ENCODE data around the gene SPEG.

Gene SPEG

GRCh38 chr2:219496825-219497494, 62.3 kb downstream of the SPEG start:
- no peak for DNase-seq (ENCODE audit: low read depth)

- no peak for DNase-seq (ENCODE audit: low read depth)
Measured at GRCh38 chr2:219497495-219498279, 63.0 kb downstream of the SPEG start.

DNA sequence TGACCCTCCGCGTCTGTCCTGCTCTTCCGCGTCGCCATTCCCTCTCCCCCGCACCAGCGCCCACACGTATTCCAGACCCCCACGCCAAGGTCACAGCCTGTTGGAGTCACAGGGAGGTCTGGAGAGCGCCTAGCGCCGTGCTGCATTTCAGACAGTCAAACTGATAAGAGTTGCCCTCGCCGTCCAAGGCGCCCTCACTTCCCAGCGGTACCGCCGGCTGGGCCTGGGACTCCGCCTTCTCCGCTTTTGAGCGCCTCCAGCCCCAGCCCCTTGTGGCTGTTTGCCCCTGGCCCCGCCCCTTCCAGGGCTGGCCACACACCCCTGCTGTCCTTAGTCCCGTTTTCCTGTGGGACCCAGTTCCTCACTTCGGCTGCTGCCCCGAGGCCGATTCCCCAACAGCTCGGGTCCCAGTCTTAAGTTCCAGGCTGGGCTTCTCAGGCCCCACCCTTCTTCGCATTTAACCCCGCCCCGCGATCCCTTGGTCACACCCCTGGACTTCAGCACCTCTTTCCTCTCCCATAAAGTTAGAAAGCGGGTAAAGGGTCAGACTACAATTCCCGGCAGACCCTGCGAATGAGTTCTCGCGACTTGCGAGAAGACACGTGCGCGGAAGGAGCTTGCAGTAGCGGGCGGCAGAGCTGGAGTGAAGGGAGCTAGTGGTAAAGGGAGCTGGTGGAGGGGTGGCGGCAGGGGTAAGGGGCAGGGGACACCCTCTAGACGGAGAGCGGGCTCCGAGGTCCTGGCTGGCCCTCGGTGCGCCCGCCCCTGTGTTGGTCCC, 63.8 kb downstream of the SPEG start, which contains the start of gene GMPPA:
GMPPA (plus strand) TSS at position 612 of the 778 bp plus-strand sequence. CDS start 1,085 bp downstream, outside the sequence.
- peak; percentile 88 for DNase-seq (ENCODE audit: low read depth)

- no peak for DNase-seq (ENCODE audit: low read depth)
Measured at GRCh38 chr2:219499058-219499307, 64.3 kb downstream of the SPEG start.

GRCh38 chr2:219499555-219499954, 64.9 kb downstream of the SPEG start:
- DNase-seq (ENCODE audit: low read depth) = no peak

GRCh38 chr2:219500135-219500534, 65.5 kb downstream of the SPEG start:
- no peak for DNase-seq (ENCODE audit: low read depth)

DNA sequence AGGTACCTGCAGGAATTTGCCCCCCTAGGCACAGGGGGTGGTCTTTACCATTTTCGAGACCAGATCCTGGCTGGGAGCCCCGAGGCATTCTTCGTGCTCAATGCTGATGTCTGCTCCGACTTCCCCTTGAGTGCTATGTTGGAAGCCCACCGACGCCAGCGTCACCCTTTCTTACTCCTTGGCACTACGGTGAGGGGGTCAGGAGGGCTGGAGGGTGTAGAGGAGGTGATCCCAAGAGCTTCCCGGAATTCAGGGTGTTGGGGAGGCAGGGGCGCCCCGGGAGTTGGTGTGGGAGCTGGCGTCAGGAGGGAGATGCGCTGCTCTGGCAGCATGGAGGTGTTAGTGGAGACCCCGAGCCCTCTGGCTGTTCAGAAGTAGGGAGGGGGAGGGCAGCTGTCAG, 67.2 kb downstream of the SPEG start:
- no peak for DNase-seq (ENCODE audit: low read depth)

DNA sequence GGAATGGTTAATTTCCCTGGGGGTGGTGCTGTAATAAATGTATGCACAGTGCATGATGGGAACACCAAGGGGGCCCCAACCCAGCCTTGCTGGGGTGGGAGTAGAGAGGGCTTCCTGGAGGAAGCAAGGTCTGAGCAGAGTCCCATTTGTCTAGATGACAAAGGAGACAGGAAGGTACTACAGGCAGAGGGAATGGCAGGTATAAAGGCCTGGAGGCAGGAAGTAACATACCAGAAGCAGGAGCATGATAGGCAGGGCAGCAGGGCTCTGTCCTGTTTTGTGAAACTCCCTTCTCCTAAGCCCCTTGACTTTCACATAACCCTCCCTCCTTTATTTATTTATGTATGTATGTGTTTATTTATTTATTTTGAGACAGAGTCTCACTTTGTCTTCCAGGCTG, 68.0 kb downstream of the SPEG start:
- DNase-seq (ENCODE audit: low read depth) = no peak

GRCh38 chr2:219505585-219505984, 70.9 kb downstream of the SPEG start:
- DNase-seq (ENCODE audit: low read depth) = no peak

DNA sequence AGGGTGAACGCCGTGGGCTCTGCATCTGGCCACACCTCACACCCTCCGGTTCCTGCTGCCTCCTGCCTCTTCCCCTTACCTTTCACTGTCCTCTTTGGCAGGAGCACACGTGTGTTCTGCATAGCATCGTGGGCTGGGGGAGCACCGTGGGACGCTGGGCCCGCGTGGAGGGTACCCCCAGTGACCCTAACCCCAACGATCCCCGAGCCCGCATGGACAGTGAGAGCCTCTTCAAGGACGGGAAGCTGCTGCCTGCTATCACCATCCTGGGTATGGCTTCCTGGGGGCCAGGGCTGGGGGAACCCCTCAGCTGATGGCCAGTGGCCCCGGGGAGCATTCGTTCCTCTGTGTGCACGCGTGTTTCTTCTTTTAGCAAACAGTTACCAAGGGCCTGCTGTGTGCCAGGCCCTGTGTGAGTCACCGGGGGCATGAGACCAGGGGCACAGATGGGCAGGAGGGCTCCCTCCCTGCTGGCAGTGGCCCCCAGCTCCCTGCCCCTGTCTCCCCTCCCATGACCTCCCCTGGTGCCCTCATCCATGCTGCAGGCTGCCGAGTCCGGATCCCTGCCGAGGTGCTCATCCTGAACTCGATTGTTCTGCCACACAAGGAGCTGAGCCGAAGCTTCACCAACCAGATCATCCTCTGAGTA, 71.6 kb downstream of the SPEG start:
- no peak for DNase-seq (ENCODE audit: low read depth)

- no peak for DNase-seq (ENCODE audit: low read depth)
Measured at GRCh38 chr2:219506802-219507526, 72.3 kb downstream of the SPEG start.

GRCh38 chr2:219507581-219508443, 73.2 kb downstream of the SPEG start:
- no peak for DNase-seq (ENCODE audit: low read depth)

DNA sequence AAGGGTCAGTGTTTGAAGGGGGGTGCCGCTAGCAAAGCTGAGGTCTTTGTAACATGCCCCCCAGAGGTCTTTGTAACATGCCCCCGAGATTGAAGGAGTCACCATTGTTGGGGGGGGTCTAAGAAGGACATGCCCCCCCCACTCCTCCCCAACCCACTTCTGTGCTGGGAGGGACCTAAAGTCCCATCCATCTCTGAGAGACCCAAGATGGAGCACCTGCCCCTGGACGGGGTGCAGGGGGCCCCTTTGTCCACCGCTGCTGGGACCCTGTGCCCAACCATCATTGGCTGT, 73.7 kb downstream of the SPEG start:
- no peak for DNase-seq (ENCODE audit: low read depth)

- DNase-seq (ENCODE audit: low read depth) = no peak
Measured at GRCh38 chr2:219508971-219509779, 74.5 kb downstream of the SPEG start.

DNA sequence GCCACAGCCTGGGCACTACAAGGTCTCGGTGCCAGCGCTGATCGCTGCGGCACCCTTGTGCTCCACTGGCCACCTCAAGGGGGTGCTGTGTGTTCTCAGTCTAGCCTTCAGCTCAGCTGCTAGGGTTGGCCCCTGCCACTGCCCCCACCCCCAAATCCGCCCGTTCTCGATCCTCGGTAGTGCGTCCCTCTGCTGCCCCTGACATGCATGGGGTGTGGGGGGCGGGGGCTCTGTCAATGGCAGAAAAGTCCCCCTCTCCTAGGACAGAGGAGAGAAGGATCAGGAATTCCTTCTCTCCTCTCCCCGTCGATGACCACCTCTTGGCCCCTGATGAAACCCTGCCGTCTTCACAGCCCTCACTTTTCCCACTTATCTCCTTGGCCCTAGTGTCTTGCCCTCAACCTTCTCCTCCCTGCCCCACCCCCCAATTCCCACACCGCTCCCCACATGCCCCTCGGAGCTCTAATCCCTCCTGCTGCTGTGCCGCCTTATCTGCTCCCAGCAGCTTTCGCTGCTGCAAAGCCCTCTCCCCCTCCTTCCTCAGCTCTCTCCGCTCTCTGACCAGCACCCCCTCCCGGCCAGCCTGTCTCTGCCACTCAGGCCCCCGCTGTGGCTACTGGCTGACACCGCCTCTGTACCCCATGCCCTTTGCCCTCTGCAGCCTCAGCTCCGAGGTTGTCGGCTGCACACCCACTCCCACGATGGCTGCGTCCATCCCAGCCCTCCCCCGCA, 75.3 kb downstream of the SPEG start:
- peak; percentile 29 for DNase-seq (ENCODE audit: low read depth)

GRCh38 chr2:219510512-219511135, 76.0 kb downstream of the SPEG start:
- DNase-seq (ENCODE audit: low read depth) = no peak

GRCh38 chr2:219511547-219512325, 77.1 kb downstream of the SPEG start:
- DNase-seq (ENCODE audit: low read depth) = no peak

Measured in T follicular helper cell (primary cell).